Endothelial cell of umbilical vein (primary cell): ENCODE results near the gene SH3GL1. TPM values are rescaled to one million over a fixed set of nuclear protein-coding genes. Genes with fewer than 3 reads are reported as not detected.

Experiments used
- BruUV-seq: library from RNA; stranded (reverse); fragments of 400-500 nt; replicated peaks from 2 replicates; lab custom pipeline; 2021; lab: Mats Ljungman, UMichigan
- CTCF ChIA-PET: fragments of 300-600, 350-600 bp; sonication (Branson Sonifier 250); formaldehyde crosslinking; loops from one replicate; lab custom pipeline; 2021; ENCODE audit warnings: antibody characterized with exemption, inconsistent platforms; lab: Charles Lee
- POLR2A ChIA-PET: fragments of 300-600, 350-600 bp; sonication (Branson Sonifier 250); formaldehyde crosslinking; loops from one replicate; lab custom pipeline; 2021; ENCODE audit warnings: antibody characterized with exemption, inconsistent platforms; lab: Charles Lee
- DNase-seq: peaks from one replicate; pipeline ENCODE4 v3.0.0-alpha.2; 2011; ENCODE audit warnings: low read depth, low spot score
- FAIRE-seq: peaks from 2 replicates; lab custom pipeline; 2011; peaks lifted over from hg19 to GRCh38; lab: Jason Lieb, UNC
- H2AFZ ChIP-seq: 2 replicates; pipeline ENCODE4 v1.6.0; 2012; ENCODE audit warnings: low read depth, low read length, control low read depth, inconsistent platforms
- H3K27ac ChIP-seq: 2 replicates; pipeline ENCODE4 v1.5.1; 2011; ENCODE audit warnings: low read depth, mild to moderate bottlenecking, control low read depth, low read length, moderate library complexity; ENCODE audit not compliant: insufficient read depth
- H3K27me3 ChIP-seq, 2 experiments: 2 replicates each; pipeline versions ENCODE4 v1.6.0 to v1.6.1; 2011; ENCODE audit warnings: low read length in 2 of 2, mixed read lengths in 1 of 2; ENCODE audit not compliant: control insufficient read depth in 2 of 2, insufficient read depth in 2 of 2
- H3K36me3 ChIP-seq, 2 experiments: 2 replicates in 1 of 2; 3 replicates in 1 of 2; pipeline ENCODE4 v1.5.1; 2011; ENCODE audit warnings: low read length in 2 of 2, mild to moderate bottlenecking in 1 of 2, moderate library complexity in 1 of 2; ENCODE audit not compliant: control insufficient read depth in 2 of 2, insufficient read depth in 2 of 2; ENCODE audit errors: extremely low read depth in 1 of 2
- H3K4me1 ChIP-seq: 3 replicates; pipeline ENCODE4 v1.5.1; 2011; ENCODE audit warnings: mild to moderate bottlenecking, low read length; ENCODE audit not compliant: control insufficient read depth, insufficient read depth; ENCODE audit errors: extremely low read depth
- H3K4me2 ChIP-seq: 2 replicates; pipeline ENCODE4 v1.6.1; 2011; ENCODE audit warnings: low read length, control low read depth, mixed read lengths; ENCODE audit not compliant: insufficient read depth
- H3K4me3 ChIP-seq, 3 experiments: fragments of 200-600 bp in 1 of 3; sonication (generic), shearing (Covaris generic) in 1 of 3; replicated peaks in 1 of 3; 2 replicates each; pipeline ENCODE4 v1.5.1; 2011 to 2016; ENCODE audit warnings: control low read depth in 3 of 3, low read length in 3 of 3, mild to moderate bottlenecking in 2 of 3, inconsistent platforms in 1 of 3, low read depth in 1 of 3, moderate library complexity in 1 of 3; ENCODE audit not compliant: insufficient read depth in 1 of 3
- H3K79me2 ChIP-seq: 2 replicates; pipeline ENCODE4 v1.6.0; 2012; ENCODE audit warnings: low read length, inconsistent platforms; ENCODE audit not compliant: control insufficient read depth, insufficient read depth
- H3K9ac ChIP-seq: replicated peaks from 2 replicates; pipeline ENCODE3; 2011; ENCODE audit warnings: low read length, control low read depth; ENCODE audit not compliant: insufficient read depth; ENCODE audit errors: extremely low read depth
- H3K9me1 ChIP-seq: replicated peaks from 3 replicates; pipeline ENCODE4 v1.6.0; 2011; ENCODE audit warnings: mild to moderate bottlenecking, low read length; ENCODE audit not compliant: control insufficient read depth, insufficient read depth; ENCODE audit errors: extremely low read depth
- H3K9me3 ChIP-seq: replicated peaks from 2 replicates; pipeline ENCODE4 v1.5.1; 2012; ENCODE audit warnings: low read length, inconsistent platforms; ENCODE audit not compliant: control insufficient read depth, insufficient read depth
- H4K20me1 ChIP-seq: replicated peaks from 2 replicates; pipeline ENCODE3; 2011; ENCODE audit warnings: mild to moderate bottlenecking, low read length; ENCODE audit not compliant: control insufficient read depth, insufficient read depth; ENCODE audit errors: extremely low read depth
- EZH2 ChIP-seq: IDR thresholded peaks from 2 replicates; pipeline ENCODE4 v1.6.1; 2012; ENCODE audit warnings: borderline replicate concordance, low read depth, mild to moderate bottlenecking, moderate library complexity, low read length, inconsistent platforms; ENCODE audit not compliant: severe bottlenecking
- FOS ChIP-seq: IDR thresholded peaks from 2 replicates; pipeline ENCODE4 v1.6.1; 2011; ENCODE audit warnings: mild to moderate bottlenecking, low read length, moderate library complexity, borderline replicate concordance; ENCODE audit not compliant: insufficient read depth
- JUN ChIP-seq: IDR thresholded peaks from 2 replicates; pipeline ENCODE4 v1.6.1; 2011; ENCODE audit warnings: borderline replicate concordance, low read depth; ENCODE audit not compliant: insufficient read length, insufficient read depth
- MYC ChIP-seq: IDR thresholded peaks from one replicate; pipeline ENCODE4 v1.6.1; 2011; ENCODE audit warnings: mild to moderate bottlenecking, low read depth, low read length
- POLR2AphosphoS5 ChIP-seq: IDR thresholded peaks from 2 replicates; pipeline ENCODE4 v1.6.1; 2012; ENCODE audit warnings: low read depth, mild to moderate bottlenecking, control low read depth, low read length, moderate library complexity; ENCODE audit not compliant: insufficient read depth
- dilution Hi-C: fragments of 300-500 bp; cut with MboI; formaldehyde crosslinking; loops from one replicate; pipeline ENCODE4 v1.15.0; 2019; ENCODE audit warnings: low sequenced_read_pairs; ENCODE audit not compliant: extremely low pct_ligation_motif_present
- intact Hi-C: fragments of 100-400 bp; cut with micrococcal nuclease; formaldehyde crosslinking; loops from one replicate; pipeline ENCODE4 v1.10.0; 2022
- polyA plus RNA-seq, 4 experiments: library from polyadenylated mRNA; depleted of rRNA in 3 of 4; stranded (reverse) in 3 of 4; unstranded in 1 of 4; fragments of >200 nt; gene quantifications; 2 replicates each; pipeline versions ENCODE4 v1.2.1 to v1.2.3, GENCODE V29; 2011 to 2012; ENCODE audit warnings: missing spikeins in 1 of 4
- total RNA-seq: library from RNA; stranded (reverse); gene quantifications from 2 replicates; pipeline ENCODE4 v1.2.3, GENCODE V29; 2021
- TF ChIP-seq, protein P1 (sequence below), 2 donors: IDR thresholded peaks; 1 replicate in 1 of 2; 2 replicates in 1 of 2; pipeline ENCODE4 v1.5.1; 2011; ENCODE audit warnings: low read length in 2 of 2, mild to moderate bottlenecking in 2 of 2, moderate library complexity in 2 of 2, control low read depth in 1 of 2, inconsistent platforms in 1 of 2, low read depth in 1 of 2; ENCODE audit not compliant: insufficient read depth in 1 of 2; ENCODE audit errors: extremely low read depth in 1 of 2
- TF ChIP-seq, protein P2 (sequence below): IDR thresholded peaks from 2 replicates; pipeline ENCODE4 v1.6.1; 2011; ENCODE audit not compliant: insufficient read depth, insufficient read length

SH3GL1 gene
- total and polyA plus RNA-seq, 2 donors (not counting 3 experiments of a cell fraction or from before 2014, with no cell fraction given), result 143 to 145 TPM

DNA sequence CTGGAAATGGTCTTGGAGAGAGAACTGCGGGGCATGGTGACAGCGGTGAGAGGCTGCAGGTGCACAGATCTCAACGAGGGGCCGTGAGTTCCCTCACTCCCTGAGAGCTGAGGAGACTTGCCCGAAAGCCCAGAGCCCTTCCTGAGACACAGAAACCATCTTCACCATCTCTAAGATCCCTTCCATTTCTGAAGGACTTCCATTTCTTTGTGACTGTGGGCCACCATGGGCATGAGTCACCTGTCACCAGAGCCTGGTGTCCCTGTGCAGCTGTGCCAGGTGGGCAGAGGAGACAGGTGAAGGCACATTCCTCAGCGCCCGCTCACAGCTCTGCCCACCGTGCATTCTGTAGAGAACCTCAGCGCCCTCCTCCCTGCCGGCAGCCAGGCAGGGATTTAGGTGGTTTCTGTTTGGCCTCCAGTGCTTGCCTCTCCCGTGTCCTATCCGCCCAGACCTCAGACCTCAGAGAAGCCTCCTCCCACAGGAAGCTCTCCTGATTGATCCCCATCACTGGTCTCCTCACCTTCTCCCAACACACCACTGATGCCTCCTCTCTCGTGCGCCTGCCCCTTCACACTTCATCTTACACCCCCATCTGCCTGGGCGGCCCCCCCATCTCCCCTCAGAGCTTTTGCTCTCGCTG lies 24.2 kb downstream of the SH3GL1 start:
- CTCF ChIA-PET, result interaction anchor here (1.0 to 8.7 kb wide), 5 partner anchors 10 to 25 kb away, joined by 4 to 105 read pairs (median 11); partner anchors contain the start of genes CHAF1A and SH3GL1
- no peak overlapping the region for H3K9ac ChIP-seq

More for the DNA sequence above, 24.2 kb downstream of the SH3GL1 start:
- H3K4me3 ChIP-seq, result no peak overlapping the region
- peaks cover 54% of the 10 kb centered on the region for H3K4me1 ChIP-seq
- no peaks in the 10 kb centered on the region for H3K9me1 ChIP-seq
- H3K36me3 ChIP-seq, result peaks cover 0 to 9% of the 10 kb centered on the region in 2 experiments
- TF ChIP-seq, protein P1, sequence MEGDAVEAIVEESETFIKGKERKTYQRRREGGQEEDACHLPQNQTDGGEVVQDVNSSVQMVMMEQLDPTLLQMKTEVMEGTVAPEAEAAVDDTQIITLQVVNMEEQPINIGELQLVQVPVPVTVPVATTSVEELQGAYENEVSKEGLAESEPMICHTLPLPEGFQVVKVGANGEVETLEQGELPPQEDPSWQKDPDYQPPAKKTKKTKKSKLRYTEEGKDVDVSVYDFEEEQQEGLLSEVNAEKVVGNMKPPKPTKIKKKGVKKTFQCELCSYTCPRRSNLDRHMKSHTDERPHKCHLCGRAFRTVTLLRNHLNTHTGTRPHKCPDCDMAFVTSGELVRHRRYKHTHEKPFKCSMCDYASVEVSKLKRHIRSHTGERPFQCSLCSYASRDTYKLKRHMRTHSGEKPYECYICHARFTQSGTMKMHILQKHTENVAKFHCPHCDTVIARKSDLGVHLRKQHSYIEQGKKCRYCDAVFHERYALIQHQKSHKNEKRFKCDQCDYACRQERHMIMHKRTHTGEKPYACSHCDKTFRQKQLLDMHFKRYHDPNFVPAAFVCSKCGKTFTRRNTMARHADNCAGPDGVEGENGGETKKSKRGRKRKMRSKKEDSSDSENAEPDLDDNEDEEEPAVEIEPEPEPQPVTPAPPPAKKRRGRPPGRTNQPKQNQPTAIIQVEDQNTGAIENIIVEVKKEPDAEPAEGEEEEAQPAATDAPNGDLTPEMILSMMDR (IDR thresholded peaks at IDR 0.05; ENCODE audit: extremely low read depth in 1 of 2, insufficient read depth in 1 of 2, low read depth in 1 of 2, low read length in 2 of 2), result no peak
- no peak for TF ChIP-seq FOS
- no peak for TF ChIP-seq POLR2AphosphoS5
- no peak for TF ChIP-seq JUN
- TF ChIP-seq EZH2, result no peak
- TF ChIP-seq, protein P2, sequence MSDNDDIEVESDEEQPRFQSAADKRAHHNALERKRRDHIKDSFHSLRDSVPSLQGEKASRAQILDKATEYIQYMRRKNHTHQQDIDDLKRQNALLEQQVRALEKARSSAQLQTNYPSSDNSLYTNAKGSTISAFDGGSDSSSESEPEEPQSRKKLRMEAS, result no peak
- no peak for TF ChIP-seq MYC
- no peaks in the 10 kb centered on the region for H3K27me3 ChIP-seq
- no peaks in the 10 kb centered on the region for H4K20me1 ChIP-seq
- DNase-seq (no peak), FAIRE-seq (peak; percentile 68)
- peak overlapping the region; percentile 0 for H3K27ac ChIP-seq
- dilution Hi-C loops (no loop called here), intact Hi-C loops (no loop called here)
- POLR2A ChIA-PET, result no interaction called here
- no peak overlapping the region for H2AFZ ChIP-seq
- no peak overlapping the region for H3K4me2 ChIP-seq
- H3K9me3 ChIP-seq, result no peaks in the 10 kb centered on the region
- H3K79me2 ChIP-seq, result peaks cover 96% of the 10 kb centered on the region
- BruUV-seq, result no TSS peak
